RWPE2 (cell line): ENCODE data around the gene AMFR.

Experiments used
- ATAC-seq: fragments of 200-7000 bp; cut with Tn5 transposase; 3 replicates; pipeline ENCODE4 v1.9.1; 2021; ENCODE audit warnings: low read depth
- DNase-seq: peaks from one replicate; pipeline ENCODE4 v3.0.0-alpha.2; 2020; ENCODE audit warnings: low spot score
- H3K27ac ChIP-seq: fragments of 450-650 bp; 2 replicates; pipeline ENCODE4 v1.5.1; 2017; ENCODE audit warnings: mild to moderate bottlenecking; ENCODE audit not compliant: poor library complexity, severe bottlenecking
- H3K27me3 ChIP-seq: fragments of 250-450 bp; sonication (Bioruptor Pico); 2 replicates; pipeline ENCODE4 v1.5.1; 2021; ENCODE audit warnings: mild to moderate bottlenecking, moderate library complexity; ENCODE audit not compliant: insufficient read depth, poor library complexity, severe bottlenecking
- H3K36me3 ChIP-seq: fragments of 250-450 bp; sonication (Bioruptor Pico); 2 replicates; pipeline ENCODE4 v1.5.1; 2020; ENCODE audit warnings: low read depth, mild to moderate bottlenecking, moderate library complexity
- H3K4me1 ChIP-seq: fragments of 250-450 bp; sonication (Bioruptor Pico); 2 replicates; pipeline ENCODE4 v1.5.1; 2021; ENCODE audit warnings: mild to moderate bottlenecking, moderate library complexity; ENCODE audit not compliant: insufficient read depth, poor library complexity, severe bottlenecking
- H3K4me3 ChIP-seq: fragments of 250-450 bp; sonication (Bioruptor Pico); 2 replicates; pipeline ENCODE4 v1.5.1; 2021; ENCODE audit warnings: mild to moderate bottlenecking, moderate library complexity; ENCODE audit not compliant: severe bottlenecking
- H3K9me3 ChIP-seq: fragments of 250-450 bp; sonication (Bioruptor Pico); 2 replicates; pipeline ENCODE4 v1.5.1; 2021; ENCODE audit warnings: mild to moderate bottlenecking, moderate library complexity; ENCODE audit not compliant: severe bottlenecking
- TF ChIP-seq, protein P1 (sequence below): fragments of 450-650 bp; IDR thresholded peaks from one replicate; pipeline ENCODE4 v1.5.1; 2017; ENCODE audit warnings: mild to moderate bottlenecking, moderate library complexity; ENCODE audit not compliant: poor library complexity, severe bottlenecking

AMFR gene

DNA sequence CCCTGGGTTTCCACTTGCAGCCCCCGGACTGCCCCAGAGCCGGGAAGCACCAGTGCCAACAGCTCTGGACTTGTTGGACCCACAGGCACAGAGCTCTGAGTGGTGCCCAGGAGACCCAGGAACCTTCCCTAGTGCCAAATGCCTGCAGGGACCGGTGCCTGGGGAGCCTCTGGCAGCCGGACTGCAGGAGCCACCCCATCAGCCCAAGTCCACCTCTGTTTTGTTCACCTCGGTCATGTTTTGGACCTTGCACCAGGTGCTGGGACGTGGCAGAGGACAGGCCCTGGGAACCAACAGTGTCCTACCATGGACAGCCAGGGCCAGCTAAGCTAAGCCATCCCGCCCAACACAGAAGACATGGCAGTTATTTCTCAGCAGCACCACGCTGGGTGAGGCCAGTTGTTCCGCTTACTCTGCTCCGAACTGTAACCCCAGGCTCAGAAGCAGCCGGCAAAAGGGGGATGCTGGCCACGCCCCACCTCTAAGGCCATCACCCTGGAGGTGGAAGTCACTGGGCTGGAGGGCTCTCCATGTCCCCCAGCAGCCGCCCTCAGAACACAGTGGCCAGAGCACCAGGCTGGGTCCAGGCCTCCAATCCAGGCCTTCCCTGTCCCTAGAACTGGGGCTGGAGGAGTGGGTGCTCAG lies 79.8 kb downstream of the AMFR start:
- ATAC-seq (no peak), DNase-seq (no peak)
- TF ChIP-seq, protein P1, sequence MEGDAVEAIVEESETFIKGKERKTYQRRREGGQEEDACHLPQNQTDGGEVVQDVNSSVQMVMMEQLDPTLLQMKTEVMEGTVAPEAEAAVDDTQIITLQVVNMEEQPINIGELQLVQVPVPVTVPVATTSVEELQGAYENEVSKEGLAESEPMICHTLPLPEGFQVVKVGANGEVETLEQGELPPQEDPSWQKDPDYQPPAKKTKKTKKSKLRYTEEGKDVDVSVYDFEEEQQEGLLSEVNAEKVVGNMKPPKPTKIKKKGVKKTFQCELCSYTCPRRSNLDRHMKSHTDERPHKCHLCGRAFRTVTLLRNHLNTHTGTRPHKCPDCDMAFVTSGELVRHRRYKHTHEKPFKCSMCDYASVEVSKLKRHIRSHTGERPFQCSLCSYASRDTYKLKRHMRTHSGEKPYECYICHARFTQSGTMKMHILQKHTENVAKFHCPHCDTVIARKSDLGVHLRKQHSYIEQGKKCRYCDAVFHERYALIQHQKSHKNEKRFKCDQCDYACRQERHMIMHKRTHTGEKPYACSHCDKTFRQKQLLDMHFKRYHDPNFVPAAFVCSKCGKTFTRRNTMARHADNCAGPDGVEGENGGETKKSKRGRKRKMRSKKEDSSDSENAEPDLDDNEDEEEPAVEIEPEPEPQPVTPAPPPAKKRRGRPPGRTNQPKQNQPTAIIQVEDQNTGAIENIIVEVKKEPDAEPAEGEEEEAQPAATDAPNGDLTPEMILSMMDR = no peak
- Histone ChIP-seq H3K27me3 (no peaks in the 10 kb centered on the region), H3K4me1 (peaks cover 11% of the 10 kb centered on the region), H3K27ac (no peak overlapping the region), H3K4me3 (no peak overlapping the region), H3K36me3 (no peaks in the 10 kb centered on the region), H3K9me3 (no peaks in the 10 kb centered on the region)

DNA sequence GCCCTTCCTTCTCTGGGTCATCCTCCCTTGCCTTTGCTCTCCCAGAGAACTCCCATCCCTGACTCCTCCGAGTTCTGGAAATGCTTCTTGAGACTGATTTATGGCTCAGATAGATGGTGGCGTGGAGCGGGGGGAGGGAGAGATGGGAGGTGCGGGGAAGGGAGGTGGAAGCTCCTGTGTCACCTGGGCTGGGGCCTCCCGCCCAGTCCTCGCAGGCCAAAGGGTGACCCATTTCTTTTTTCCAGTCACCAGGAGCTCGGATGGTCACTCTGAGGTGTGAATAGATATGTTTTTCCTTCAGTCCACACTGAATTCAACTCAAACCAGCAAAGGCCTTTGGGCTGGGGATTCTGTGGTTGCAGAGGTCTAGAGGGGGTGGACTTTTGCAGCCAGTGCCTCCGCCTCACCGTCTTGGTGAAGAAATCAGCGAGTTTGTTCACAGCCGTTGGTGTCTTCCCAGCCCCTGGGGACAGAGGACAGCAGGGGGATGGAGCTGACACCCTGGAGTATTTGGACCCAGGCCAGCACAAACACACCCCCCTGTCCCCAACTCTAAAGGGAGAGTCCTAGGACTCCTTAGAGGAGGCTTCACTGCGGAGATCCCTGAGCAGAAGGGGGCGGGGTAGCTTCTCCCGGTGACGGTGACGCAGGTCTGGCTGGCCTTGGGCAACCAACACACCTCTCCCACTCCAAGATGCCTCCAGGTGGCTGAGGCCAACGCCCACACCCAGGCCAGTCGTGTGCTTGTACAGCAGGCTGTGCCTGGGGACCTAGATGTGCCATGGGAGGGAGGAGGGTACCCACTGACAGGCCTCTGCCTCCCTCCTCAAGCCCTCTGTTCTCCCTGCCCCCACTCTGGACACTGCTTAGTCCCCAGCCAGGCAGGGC lies 80.6 kb downstream of the AMFR start:
- Histone ChIP-seq H3K4me3 (no peak overlapping the region), H3K9me3 (no peaks in the 10 kb centered on the region), H3K27me3 (no peaks in the 10 kb centered on the region), H3K36me3 (no peaks in the 10 kb centered on the region), H3K27ac (no peak overlapping the region), H3K4me1 (peaks cover 11% of the 10 kb centered on the region)
- DNase-seq (no peak), ATAC-seq (peak; percentile 25; the same call in 1 of the 3 replicates)
- TF ChIP-seq, protein P1 = no peak

DNA sequence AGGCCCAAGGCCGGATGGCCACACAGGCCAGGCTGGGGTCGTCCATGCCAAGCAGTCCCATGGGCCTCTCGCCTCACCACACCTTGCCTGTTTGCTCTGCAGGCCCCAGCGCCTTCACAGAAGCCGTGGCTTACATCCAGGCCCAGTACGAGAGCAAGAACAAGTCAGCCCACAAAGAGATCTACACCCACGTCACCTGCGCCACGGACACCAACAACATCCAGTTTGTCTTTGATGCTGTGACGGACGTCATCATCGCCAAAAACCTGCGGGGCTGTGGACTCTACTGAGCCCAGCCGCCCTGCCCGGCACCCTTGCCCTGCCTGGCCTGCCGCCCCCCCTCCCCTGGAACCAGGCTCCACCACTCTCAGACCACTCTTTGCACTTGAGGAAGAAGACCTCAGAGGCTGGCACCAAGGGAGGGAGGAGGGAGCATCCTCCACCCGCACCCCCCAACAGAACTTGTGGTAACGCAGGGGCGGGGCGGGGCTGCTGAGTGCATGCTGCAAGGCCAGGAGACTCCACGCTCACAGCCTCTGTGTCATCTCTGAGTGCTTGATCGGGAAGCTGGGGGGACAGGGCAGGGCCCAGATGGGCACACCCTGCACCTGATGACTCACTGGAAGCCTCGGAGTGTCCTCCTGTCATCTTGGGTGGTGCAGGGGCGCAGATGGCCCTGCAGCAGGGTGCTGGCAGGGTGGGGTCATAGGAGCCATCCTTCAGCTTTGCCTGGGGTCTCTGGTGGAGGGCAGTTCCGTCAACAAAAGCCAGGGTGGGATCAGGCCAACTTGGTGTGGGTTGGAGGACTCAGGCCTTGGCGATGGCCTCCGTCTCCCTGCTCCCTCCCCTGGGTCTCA lies 81.5 kb downstream of the AMFR start:
- Histone ChIP-seq H3K9me3 (no peaks in the 10 kb centered on the region), H3K27ac (no peak overlapping the region), H3K4me3 (no peak overlapping the region), H3K27me3 (no peaks in the 10 kb centered on the region), H3K36me3 (no peaks in the 10 kb centered on the region), H3K4me1 (peaks cover 11% of the 10 kb centered on the region)
- ATAC-seq (peak; percentile 50), DNase-seq (no peak)
- TF ChIP-seq, protein P1 = no peak

DNA sequence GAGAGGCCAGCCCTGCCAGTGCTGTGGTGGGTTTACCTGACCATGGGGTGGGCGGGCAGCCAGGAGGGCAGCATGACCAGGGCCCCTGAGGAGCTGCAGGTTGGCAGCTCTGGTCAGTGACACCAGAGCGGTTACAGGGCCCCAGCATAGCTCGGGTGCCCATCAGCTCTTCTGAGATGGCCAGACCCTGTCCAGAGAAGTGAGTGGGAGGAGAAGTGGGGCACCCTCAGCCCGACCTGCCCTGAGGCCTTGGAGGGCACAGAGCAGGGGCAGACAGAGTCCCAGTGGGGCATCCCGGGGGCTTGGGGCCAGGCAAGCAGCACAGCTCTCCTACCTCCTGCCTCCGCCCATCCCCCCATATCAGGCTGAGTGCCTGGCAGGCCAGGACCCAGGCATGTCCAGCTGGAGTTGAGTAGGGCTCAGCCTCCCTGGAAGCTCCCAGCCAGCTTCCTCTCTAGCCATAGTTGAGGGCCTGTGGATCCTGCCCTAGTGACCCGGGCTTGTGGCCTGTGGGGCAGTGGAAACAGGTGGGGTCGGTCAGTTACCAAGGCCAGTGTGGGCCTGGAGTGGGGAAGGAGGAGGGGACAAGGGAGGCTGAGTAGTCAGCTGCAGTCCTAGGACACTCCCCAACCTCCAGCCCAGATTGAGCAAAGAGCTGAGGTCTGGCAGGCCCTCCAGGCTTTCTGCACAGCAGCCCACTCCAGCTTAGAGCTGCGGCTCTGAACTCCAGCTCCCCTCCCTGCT lies 83.5 kb downstream of the AMFR start:
- Histone ChIP-seq H3K36me3 (no peaks in the 10 kb centered on the region), H3K27ac (no peak overlapping the region), H3K27me3 (no peaks in the 10 kb centered on the region), H3K4me3 (no peak overlapping the region), H3K4me1 (peaks cover 11% of the 10 kb centered on the region), H3K9me3 (no peaks in the 10 kb centered on the region)
- ATAC-seq (no peak), DNase-seq (no peak)
- TF ChIP-seq, protein P1 = no peak
